Left lobe of liver (tissue), 2 donors: ENCODE measurements around the gene FERD3L. TPM values are rescaled to one million over a fixed set of nuclear protein-coding genes. Genes with fewer than 3 reads are reported as not detected.

Experiments
- ATAC-seq: fragments of 200-7000 bp; cut with Tn5 transposase; one replicate; pipeline ENCODE4 v1.9.1; 2020; ENCODE audit warnings: mild to moderate bottlenecking, moderate library complexity
- DNase-seq: peaks from one replicate; pipeline ENCODE4 v3.0.0-alpha.2; 2020; ENCODE audit warnings: low spot score
- total RNA-seq: library from RNA; stranded (reverse); gene quantifications from one replicate; pipeline ENCODE4 v1.2.1, GENCODE V29; 2021
- donor health status: DM: no; HTN: no; CAD: no; lungs with moderate emphysema.
- donor health status: DM: no; HTN: yes; CAD: no.

Gene FERD3L
- total RNA-seq, 1 donor from 2014 or later: not detected

DNA sequence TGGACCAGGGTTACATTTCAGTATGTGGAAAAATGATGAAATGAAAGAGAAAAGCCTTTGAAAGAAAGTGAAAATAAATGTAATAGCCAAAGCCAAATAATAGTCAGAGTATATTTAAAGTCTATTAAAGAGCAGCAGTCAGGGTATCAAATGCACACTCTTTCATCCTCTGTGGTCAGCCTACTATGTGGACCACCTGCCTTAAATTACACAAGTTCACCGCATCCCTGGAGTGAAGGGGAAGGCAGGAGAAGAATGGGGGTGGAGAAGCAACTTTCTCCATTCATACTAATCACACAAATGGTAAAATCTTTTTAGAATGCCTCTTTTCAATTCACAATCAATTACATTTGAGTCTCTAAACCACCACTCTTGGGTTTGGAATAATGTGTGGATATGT lies 43.7 kb downstream of the FERD3L start:
- DNase-seq: no peak
- no peak for ATAC-seq

DNA sequence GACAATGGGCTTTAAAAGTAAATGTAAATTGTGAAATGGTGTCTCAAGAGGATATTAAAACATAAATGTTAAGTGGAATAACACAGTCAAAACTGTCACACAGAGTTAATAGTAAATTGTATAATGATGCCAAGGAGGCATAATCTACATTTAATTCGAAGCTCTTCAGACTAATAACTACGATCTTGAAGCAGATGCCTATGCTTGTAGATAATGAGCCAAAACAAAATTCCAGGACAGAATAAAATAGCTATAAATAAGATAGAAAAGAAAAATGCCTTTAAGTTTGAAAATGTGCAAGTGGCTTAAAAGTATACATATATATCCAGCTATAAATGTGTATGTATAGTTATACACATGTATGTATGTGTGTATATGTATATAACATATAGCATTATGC lies 45.3 kb downstream of the FERD3L start:
- DNase-seq: no peak
- no peak for ATAC-seq

DNA sequence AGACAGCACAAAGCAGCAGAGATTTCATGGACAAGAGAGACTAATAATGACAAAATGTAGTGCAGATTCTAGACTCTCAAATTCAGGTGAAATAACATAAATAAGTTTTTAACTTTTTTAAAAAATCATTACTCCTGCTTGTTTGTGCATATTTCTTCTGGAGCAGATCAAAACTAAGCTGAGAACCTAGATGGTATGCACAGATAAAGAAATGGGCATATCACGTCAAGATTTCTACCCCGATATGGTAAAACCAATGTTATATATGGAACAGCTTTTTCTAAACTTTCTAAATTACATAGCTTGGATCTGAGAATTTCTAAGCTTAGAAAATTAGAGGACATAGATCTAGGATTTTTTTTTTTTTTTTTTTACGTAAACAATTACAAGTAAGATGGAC lies 46.0 kb downstream of the FERD3L start:
- no peak for ATAC-seq
- no peak for DNase-seq

DNA sequence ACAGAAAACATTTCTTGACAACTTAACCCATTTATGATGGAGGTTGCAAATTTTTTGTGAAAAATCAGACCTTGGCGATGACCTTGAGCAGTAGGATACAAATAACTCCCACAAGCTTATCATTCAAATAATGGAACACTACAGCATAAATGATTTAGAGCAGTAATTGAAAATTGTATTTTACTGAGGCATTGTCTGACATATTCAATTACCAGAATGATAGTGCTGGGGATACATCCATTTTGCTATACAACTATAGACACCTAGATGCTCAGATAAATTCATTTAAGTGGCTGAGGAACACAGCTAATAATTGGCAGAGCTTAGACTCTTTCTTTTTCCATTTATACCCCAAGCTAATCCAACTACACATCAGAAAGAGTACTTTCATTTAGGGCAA lies 46.7 kb downstream of the FERD3L start:
- ATAC-seq (no peak), DNase-seq (no peak)

DNA sequence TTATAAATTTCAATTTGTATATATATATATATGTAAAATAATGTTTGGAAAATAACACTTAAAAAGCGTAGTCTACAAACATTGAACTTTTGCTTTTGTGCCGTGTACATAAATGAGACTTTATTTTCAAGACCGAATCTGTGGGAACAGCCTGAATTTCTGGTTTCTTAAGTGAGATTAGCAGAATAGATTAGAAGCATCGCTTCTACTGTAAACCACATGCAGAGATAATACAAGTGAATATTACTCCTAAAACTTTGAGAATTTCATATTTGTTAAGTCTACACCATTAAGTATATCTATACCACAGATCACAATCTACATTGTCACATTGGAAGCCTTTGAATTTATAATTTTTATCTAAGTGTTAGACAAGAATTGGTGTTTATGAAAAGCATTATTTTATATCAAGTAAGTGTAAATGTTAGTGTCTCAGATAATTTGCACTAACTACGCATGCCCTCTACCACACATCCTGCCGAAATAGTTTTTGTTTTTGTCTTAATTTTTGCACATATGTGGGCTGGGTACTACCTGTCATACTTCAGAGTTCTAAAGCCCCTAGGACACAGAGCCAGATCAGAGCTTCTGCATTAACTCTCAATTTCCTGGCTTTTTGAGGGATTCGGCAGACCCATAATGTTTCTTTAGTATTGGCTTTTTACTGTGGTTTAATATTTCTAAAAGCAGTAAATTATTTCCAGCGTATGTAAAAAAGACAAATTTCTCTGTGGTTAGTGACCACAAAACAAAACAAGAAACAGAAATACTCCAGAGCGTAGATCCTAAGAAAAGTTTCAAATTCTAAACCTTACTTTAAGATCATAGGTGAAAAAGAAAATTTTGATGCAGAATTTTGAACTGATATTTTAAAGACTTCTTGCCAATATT lies 47.8 kb downstream of the FERD3L start:
- no peak for ATAC-seq

DNA sequence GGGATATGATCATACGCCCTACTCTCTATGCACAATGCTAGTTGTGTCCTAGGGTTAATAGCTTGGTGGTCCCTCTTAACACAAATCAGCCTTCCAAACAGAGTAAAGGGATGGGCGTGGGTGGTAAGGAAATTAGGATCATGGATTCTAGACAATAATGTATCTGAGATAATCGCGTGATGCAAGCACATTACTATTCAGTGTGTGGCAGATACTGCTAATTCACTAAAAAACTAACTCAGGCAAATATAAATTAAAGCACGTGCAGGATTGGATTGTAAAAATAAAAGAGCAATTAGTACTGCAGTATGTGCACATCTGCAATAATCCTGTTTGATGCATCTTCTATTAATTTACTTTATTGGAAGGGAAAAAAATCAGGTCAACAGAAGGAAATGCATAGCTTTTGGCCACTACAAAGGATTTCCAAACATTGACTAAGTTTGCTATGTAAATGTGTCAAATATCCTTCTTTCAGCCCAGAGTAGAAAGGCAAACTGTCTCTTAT lies 49.8 kb downstream of the FERD3L start:
- no peak for DNase-seq
- no peak for ATAC-seq

More for the DNA sequence above, 47.8 kb downstream of the FERD3L start:
- no peak for DNase-seq

Other genes with a start within 250 kb of the FERD3L start
- not detected for gene TWIST1, start 27.8 kb downstream of the FERD3L start, total RNA-seq